ENCODE data around the gene HOXA9. TPM values are rescaled to one million over a fixed set of nuclear protein-coding genes. Genes with fewer than 3 reads are reported as not detected.

HOXA9 gene
- polyA plus RNA-seq, 1 of the 3 experiments (the other 2 are of a cell fraction): not detected

- Histone ChIP-seq H3K9me3 (no peaks in the 10 kb centered on the region), H3K27me3 (ENCODE audit: insufficient read depth) (peaks cover 98% of the 10 kb centered on the region), H3K4me3 (ENCODE audit: low read depth in 2 of 2, low read length in 1 of 2) (no peak overlapping the region), H3K9me2 (no peaks in the 10 kb centered on the region), H4K20me1 (ENCODE audit: insufficient read depth) (peaks cover 30% of the 10 kb centered on the region), H3K36me3 (replicated peaks in 1 of 2; ENCODE audit: control insufficient read depth in 1 of 2, insufficient read depth in 2 of 2, low read length in 1 of 2) (no peaks in the 10 kb centered on the region), H3K9ac (no peak overlapping the region), H3K4me1 (ENCODE audit: control insufficient read depth in 1 of 2, insufficient read depth in 2 of 2, low read depth in 1 of 2, low read length in 1 of 2) (peaks cover 4 to 7% of the 10 kb centered on the region in 2 experiments; a peak in 1 of 4 replicates), H3K79me2 (ENCODE audit: insufficient read depth) (no peaks in the 10 kb centered on the region), H3K27ac (ENCODE audit: low read depth in 2 of 2, low read length in 1 of 2) (no peak overlapping the region), H3K4me2 (no peak overlapping the region), H3F3A (replicated peaks; ENCODE audit: insufficient read depth) (peaks cover 11% of the 10 kb centered on the region), H2AFZ (ENCODE audit: low read depth) (no peak overlapping the region)
- WGBS (ENCODE audit: low lambda C conversion rate): 18% methylated on average over 22 of the region's 24 CpGs
- TF ChIP-seq TCF12 (IDR thresholded peaks at IDR 0.05) (no peak), TEAD4 (IDR thresholded peaks at IDR 0.05; ENCODE audit: borderline replicate concordance, insufficient read depth) (no peak), SMC3 (IDR thresholded peaks at IDR 0.05; ENCODE audit: low read depth, low read length) (no peak), IRF3 (IDR thresholded peaks at IDR 0.05; ENCODE audit: low read depth, low read length) (no peak), JUND (IDR thresholded peaks at IDR 0.05) (no peak), EZH2phosphoT487 (IDR thresholded peaks at IDR 0.05; ENCODE audit: borderline replicate concordance, low read depth) (no peak), MXI1 (IDR thresholded peaks at IDR 0.05; ENCODE audit: low read depth, low read length) (no peak), RXRA (IDR thresholded peaks at IDR 0.05; ENCODE audit: borderline replicate concordance, low read depth) (no peak), REST (IDR thresholded peaks at IDR 0.05; ENCODE audit: low read depth, low read length) (no peak), NFIC (IDR thresholded peaks at IDR 0.05; ENCODE audit: borderline replicate concordance) (no peak), FOSL2 (IDR thresholded peaks at IDR 0.05; ENCODE audit: borderline replicate concordance, low read depth) (no peak), TAF1 (IDR thresholded peaks at IDR 0.05; ENCODE audit: borderline replicate concordance, low read depth, low read length) (no peak), SIN3A (IDR thresholded peaks at IDR 0.05; ENCODE audit: borderline replicate concordance, low read depth, low read length) (no peak), RAD21 (IDR thresholded peaks at IDR 0.05; ENCODE audit: low read length) (no peak), ZBTB33 (IDR thresholded peaks at IDR 0.05; ENCODE audit: borderline replicate concordance, low read depth) (no peak), FOXM1 (IDR thresholded peaks at IDR 0.05; ENCODE audit: low read depth) (no peak), GABPA (IDR thresholded peaks at IDR 0.05; ENCODE audit: low read depth) (no peak)
- TF ChIP-seq, protein P1, sequence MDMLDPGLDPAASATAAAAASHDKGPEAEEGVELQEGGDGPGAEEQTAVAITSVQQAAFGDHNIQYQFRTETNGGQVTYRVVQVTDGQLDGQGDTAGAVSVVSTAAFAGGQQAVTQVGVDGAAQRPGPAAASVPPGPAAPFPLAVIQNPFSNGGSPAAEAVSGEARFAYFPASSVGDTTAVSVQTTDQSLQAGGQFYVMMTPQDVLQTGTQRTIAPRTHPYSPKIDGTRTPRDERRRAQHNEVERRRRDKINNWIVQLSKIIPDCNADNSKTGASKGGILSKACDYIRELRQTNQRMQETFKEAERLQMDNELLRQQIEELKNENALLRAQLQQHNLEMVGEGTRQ (IDR thresholded peaks at IDR 0.05; ENCODE audit: borderline replicate concordance, low read depth, low read length): no peak
- POLR2A ChIA-PET: no interaction called here
- CTCF ChIA-PET: interaction anchor here (0.7 to 10.7 kb wide), 10 partner anchors 8 to 911 kb away, joined by 3 to 84 read pairs (median 6); no protein-coding TSS in a partner anchor
- DNase-seq: no peak
These were observed 20.7 kb upstream of the HOXA9 start for GRCh38 chr7:27185854-27186667.
